Measurements from ENCODE around the gene KRTAP27-1. TPM values are rescaled to one million over a fixed set of nuclear protein-coding genes. Genes with fewer than 3 reads are reported as not detected.

KRTAP27-1 gene
- total and polyA plus RNA-seq, 10 of the 15 experiments (the other 5 are each of a cell fraction or from before 2014, with no cell fraction given), result not detected

GRCh38 chr21:30320215-30320614, 17.3 kb downstream of the KRTAP27-1 start, which contains the start of gene KRTAP26-1:
Gene KRTAP26-1, minus strand, starts transcription at chr21:30320315. Its CDS starts 280 bp downstream, at chr21:30320035.
- H3K36me3 ChIP-seq (ENCODE audit: control insufficient read depth in 2 of 2, insufficient read depth in 2 of 2, low read length in 1 of 2), result no peaks in the 10 kb centered on the region
- no peak for TF ChIP-seq MYC (IDR thresholded peaks at IDR 0.05; ENCODE audit: insufficient read depth, insufficient read length, insufficient replicate concordance, low read length, severe bottlenecking)
- TF ChIP-seq EZH2 (IDR thresholded peaks at IDR 0.05; ENCODE audit: borderline replicate concordance, control insufficient read depth, low read depth, low read length), result no peak
- no peak for TF ChIP-seq SRF (IDR thresholded peaks at IDR 0.05; ENCODE audit: low read depth in 2 of 2, low read length in 2 of 2)
- TF ChIP-seq ATF2 (IDR thresholded peaks at IDR 0.05; ENCODE audit: low read length), result no peak
- no peak for TF ChIP-seq CBX3 (IDR thresholded peaks at IDR 0.05; ENCODE audit: borderline replicate concordance, low read depth)
- no peak for TF ChIP-seq EGR1 (IDR thresholded peaks at IDR 0.05; ENCODE audit: borderline replicate concordance in 1 of 2, low read depth in 2 of 2, low read length in 2 of 2)
- TF ChIP-seq IRF5 (IDR thresholded peaks at IDR 0.05; ENCODE audit: borderline replicate concordance), result no peak
- TF ChIP-seq NFYA (IDR thresholded peaks at IDR 0.05; ENCODE audit: borderline replicate concordance, low read depth, low read length), result no peak
- no peak for TF ChIP-seq CHD2 (IDR thresholded peaks at IDR 0.05; ENCODE audit: borderline replicate concordance, low read depth, low read length)
- no peak for TF ChIP-seq FOXM1 (IDR thresholded peaks at IDR 0.05; ENCODE audit: low read depth, low read length)
- no peak for TF ChIP-seq HDAC2 (IDR thresholded peaks at IDR 0.05)
- no peak for TF ChIP-seq ZNF207 (IDR thresholded peaks at IDR 0.05; ENCODE audit: borderline replicate concordance)
- TF ChIP-seq CHD1 (IDR thresholded peaks at IDR 0.05; ENCODE audit: low read depth, low read length), result no peak
- TF ChIP-seq JUND (IDR thresholded peaks at IDR 0.05; ENCODE audit: low read depth, low read length), result no peak
- TF ChIP-seq POU2F2 (IDR thresholded peaks at IDR 0.05; ENCODE audit: borderline replicate concordance, low read depth, low read length), result no peak
- no peaks in the 10 kb centered on the region for H3K79me2 ChIP-seq (ENCODE audit: control insufficient read depth, insufficient read depth, low read length)
- CTCF ChIA-PET, result no interaction called here
- no peaks in the 10 kb centered on the region for H4K20me1 ChIP-seq (ENCODE audit: control insufficient read depth, insufficient read depth)
- H2AFZ ChIP-seq (ENCODE audit: control insufficient read depth, low read depth, low read length), result no peak within 1 kb of the TSS
- H3K4me3 ChIP-seq, result no peak within 1 kb of the TSS
- H3K4me1 ChIP-seq (ENCODE audit: control insufficient read depth, insufficient read depth, low read length), result no peaks in the 10 kb centered on the region
- no peak within 1 kb of the TSS for H3K27ac ChIP-seq (ENCODE audit: control insufficient read depth, insufficient read depth)
- intact Hi-C loops (cut with micrococcal nuclease; ENCODE audit: unreplicated experiment) (no loop called here), in situ Hi-C loops (cut with MboI) (no loop called here)
- POLR2A ChIA-PET, result no interaction called here
- no peak within 1 kb of the TSS for H3K4me2 ChIP-seq (ENCODE audit: control insufficient read depth, insufficient read depth)
- FAIRE-seq (no peak), DNase-seq (ENCODE audit: low read depth, low spot score) (no peak), ATAC-seq (no peak)
- RAD21 ChIA-PET (ENCODE audit: unreplicated experiment), result no interaction called here
- SMC1A ChIA-PET (ENCODE audit: uncharacterized antibody, unreplicated experiment), result no interaction called here
- no peak within 1 kb of the TSS for H3K9ac ChIP-seq (ENCODE audit: control insufficient read depth, insufficient read depth, low read length)
- 43% methylated on average over 2 of the region's 2 CpGs for WGBS (ENCODE audit: insufficient coverage, insufficient replicate concordance, low lambda C conversion rate, missing lambda C conversion rate)
- no TSS peak for BruUV-seq (replicated peaks)
- H3K27me3 ChIP-seq (replicated peaks in 1 of 2; ENCODE audit: control insufficient read depth in 2 of 2, insufficient read depth in 2 of 2, low read length in 1 of 2), result no peaks in the 10 kb centered on the region
- no peaks in the 10 kb centered on the region for H3K9me3 ChIP-seq (replicated peaks; ENCODE audit: control insufficient read depth, insufficient read depth, low read length)

Data from GM12878 (cell line).